COLO668 (cell line): ENCODE results near the gene HEXIM1.

Experiments used
- DNase-seq: peaks from one replicate; lab custom pipeline; 2025; ENCODE audit not compliant: unreplicated experiment; lab: John Stamatoyannopoulos, UW

HEXIM1 gene, protein sequence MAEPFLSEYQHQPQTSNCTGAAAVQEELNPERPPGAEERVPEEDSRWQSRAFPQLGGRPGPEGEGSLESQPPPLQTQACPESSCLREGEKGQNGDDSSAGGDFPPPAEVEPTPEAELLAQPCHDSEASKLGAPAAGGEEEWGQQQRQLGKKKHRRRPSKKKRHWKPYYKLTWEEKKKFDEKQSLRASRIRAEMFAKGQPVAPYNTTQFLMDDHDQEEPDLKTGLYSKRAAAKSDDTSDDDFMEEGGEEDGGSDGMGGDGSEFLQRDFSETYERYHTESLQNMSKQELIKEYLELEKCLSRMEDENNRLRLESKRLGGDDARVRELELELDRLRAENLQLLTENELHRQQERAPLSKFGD

DNA sequence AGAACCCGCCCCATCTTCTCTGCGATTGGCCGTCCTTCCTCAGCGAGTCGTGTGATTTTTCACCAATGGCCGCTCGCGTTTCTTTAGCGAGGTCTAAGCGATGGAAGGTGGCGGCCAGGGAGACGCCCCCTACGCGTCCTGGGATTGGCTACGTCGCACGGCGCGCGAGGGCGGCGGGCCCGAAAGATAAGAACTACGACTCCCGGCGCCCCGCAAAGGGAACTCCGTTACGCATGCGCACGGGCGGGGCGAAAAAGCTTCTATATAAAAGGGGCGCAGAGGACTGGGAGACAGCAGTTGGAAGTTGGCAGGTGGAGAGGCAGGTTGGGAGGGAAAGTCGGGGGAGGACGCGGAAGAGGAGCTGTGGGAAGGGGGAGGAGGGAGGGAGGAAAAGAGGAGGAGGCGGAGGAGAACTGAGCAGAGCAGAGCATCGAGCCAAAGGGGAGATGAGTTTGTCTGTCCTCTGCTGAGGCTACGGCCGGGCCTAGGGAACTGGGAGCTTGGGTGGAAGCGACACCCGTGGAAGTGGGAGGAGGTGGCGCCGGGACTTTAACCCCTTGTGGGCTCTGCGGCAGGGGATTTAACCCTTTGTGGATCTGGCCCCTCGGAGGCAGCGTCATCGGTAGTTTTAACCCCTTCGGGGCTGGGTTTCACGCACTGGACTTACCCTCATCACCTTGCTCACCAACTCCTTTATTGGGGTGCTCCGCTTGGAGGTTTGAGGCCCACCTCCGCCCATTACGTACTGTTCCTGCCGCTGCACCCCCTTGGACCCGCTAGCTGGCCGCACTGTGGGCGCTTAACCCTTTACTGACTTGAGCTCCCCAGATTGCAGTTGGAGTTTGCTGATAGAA is at the start of gene HEXIM1:
Gene HEXIM1, plus strand, starts transcription at position 293 of the 854 bp plus-strand sequence. CDS start 716 bp downstream, outside the sequence.
- peak; percentile 97 for DNase-seq

DNA sequence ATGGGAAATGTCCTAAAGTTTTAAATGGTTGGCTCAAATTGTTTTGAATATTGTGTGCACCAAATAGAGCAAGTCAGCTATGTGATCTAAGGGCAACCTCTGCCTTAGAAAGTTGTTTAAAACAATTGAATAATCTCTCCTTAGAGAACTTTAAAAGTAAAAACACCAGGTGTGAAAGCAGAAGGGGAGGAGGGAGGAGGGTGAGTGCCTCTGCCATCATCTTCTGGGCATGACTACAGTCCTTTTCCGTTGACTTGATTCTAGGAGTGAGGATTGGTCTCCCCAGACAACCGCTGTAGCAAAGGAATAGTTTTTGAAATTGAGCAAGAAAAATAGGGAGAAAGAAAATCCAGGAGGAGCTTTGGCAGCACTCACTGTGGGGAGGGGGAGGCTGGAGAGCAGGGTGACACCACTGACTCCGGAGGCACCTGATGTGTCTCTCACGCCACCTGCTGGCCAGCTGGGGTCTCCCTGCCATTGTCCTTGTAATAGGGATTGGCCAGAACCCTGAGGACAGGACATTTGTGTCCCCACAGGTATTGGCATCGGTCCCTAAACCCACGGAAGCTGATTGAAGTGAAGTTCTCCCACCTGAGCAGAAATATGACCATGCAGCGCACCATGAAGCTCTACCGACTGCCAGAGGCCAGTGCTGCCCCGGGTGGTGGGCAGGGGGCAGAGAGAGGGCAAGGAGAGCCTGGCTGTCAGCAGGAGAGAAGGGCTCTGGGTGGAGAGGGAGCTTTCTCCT is 49.2 kb upstream of the HEXIM1 start:
- DNase-seq, result peak; percentile 75

DNA sequence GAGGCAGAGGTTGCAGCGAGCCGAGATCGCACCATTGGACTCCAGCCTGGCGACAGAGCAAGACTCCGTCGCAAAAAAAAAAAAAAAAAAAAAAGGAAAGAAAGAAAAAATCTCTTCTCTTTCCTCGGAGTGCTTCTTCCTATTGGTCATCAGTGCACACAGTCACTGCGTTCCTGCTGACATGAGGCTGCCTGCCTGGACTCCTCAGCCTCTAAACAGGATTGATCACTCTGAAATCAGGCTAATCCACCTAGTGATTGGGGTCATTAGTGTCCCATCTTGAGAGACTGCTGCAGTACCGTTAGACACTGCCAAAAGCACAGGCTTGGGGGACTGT is 46.8 kb upstream of the HEXIM1 start:
- DNase-seq, result no peak

DNA sequence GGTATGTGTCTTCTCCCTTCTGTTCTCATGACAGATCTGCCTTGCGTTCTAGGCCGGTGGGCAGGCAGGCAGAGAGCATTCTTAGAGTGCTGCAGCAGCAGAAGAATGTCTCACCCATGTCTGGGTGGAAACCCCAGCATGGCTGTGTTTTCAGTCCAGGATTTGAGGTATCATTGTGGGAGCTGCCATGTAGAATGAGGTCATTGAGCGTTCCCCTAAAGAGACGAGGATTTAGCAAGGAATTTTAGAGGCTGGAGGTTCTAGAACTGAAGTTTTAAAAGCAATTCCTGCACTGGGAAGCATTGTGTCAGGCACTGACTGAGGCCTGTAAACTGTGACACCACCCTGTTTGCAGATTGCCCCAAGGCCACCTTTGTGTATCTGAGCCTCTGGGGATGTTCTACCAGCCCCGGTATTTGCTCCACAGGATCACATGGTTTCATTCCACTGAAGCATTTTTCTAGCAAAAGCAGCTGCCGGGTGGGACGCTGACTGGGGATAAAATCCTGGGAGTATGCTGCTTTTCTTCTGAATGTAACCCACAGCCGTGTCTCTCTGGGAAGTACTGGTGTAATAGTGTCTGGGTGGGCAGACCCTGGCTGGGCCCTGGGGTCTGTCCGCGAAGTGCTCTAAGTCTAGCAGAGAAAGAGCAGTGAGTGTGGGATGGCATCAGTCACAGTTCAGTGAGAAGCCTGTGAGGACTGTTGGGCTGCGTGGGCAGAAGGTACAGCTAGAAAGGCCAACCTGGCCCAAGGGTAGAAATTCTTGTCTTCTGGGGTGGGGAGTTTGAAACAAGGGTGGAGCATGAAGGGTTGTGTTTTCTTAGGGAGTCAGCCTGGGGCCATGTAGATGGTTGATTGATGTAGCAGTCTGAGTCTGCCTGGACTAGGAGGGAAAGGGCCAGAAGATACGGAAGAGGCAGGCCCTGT is 46.1 kb upstream of the HEXIM1 start:
- no peak for DNase-seq

DNA sequence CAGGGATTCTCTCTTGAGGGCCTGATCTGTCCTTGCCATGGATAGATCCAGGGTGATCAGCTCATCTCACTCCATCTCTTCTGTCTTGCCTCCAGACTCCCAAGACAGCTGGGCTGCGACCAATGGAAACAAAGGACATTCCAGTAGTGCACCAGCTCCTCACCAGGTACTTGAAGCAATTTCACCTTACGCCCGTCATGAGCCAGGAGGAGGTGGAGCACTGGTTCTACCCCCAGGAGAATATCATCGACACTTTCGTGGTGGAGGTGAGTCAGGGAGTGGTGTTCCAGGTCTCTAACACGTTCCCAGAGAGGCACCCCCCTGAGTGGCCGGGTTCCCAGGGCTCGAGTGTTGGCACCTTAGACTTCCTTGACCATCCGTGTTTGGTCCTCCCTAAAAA is 45.4 kb upstream of the HEXIM1 start:
- DNase-seq, result no peak

DNA sequence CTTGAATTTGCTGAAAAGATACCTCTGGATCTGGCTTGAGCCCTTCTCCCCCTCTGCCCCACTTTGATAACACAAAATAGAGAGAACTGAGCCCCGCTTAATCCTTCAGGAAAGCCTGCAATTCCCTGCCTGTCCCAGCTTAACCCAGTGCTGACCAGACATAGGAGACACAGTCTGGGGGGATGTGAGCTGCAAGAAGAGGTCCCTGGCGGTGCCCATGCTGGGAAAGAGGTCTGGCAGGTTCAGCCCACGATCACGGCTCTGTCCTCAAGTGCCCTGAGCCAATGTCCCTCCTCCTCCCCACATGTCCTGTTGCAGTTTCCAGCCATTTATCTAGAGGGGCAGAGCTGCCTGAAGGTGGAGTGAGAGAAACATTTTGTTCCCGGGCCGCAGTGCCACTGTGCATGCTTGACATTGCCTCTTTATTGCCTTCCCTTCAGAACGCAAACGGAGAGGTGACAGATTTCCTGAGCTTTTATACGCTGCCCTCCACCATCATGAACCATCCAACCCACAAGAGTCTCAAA is 44.9 kb upstream of the HEXIM1 start:
- no peak for DNase-seq

DNA sequence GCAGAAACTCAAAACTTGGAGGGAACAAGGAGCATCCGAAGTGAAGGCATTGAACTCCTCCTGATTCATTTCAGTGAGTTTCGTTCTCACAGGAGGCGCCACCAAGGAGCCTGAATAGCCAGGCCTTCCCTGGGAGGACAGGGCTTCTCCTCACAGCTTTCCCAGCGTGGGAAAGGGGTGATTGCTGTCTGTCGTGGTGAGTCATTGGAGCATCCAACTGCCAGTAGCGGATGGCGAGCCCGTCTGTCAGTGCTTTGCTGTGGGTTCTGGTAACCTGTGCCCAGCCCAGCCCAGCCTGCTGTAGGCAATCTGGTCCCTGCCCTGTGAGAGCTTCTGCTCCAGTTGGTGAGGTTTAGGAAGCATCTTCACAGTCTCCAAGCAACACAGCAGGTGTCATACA is 44.2 kb upstream of the HEXIM1 start:
- no peak for DNase-seq

DNA sequence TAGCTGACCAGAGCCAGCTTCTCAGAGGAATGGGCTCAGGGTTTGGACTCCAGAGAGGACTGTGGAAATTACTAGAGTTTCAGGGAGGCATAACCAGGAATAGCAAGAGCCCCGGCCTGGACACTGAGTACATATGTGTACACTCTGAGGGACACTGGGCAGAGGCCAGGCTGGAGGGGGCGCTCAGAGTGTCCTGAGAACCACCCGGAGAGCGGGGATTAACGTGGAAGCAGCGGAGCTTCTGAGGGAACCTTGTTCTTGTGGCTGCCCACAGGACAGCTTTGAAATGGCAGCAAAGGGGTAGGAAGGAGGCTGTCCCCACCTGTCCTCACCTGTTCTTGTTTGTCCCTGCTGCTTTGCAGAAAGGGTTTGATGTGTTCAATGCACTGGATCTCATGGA is 43.8 kb upstream of the HEXIM1 start:
- DNase-seq, result no peak

DNA sequence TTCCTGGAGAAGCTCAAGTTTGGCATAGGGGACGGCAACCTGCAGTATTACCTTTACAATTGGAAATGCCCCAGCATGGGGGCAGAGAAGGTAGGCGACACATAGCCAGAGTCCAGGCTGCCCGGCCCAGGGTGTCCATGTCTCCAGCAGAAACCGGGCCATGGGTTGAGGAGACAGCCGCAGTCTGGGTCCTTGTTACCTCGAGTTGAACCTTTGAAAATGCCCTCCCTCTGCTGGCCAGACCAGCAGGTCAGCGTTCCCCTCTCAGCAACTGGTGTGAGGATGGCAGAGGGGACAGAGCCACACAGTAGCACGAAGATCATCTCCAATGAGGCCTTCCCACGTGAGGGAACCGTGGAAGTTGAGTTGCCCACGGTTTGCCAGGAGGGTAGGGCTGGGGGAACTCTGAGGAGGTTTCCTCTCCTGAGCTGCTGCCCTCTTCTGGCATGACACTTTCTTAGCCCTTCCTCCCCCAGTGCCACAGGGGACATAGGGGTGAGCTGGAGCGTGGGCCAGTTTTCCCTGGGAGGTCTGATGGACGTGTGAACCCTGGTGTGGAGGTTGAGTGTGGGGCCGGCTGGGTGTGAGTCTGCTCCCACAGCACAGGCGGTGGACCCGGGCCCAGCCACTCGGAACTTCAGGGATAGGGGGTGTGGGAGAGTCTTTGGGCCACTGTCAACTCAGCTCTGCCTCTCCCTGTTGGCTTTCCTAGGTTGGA is 43.2 kb upstream of the HEXIM1 start:
- no peak for DNase-seq

DNA sequence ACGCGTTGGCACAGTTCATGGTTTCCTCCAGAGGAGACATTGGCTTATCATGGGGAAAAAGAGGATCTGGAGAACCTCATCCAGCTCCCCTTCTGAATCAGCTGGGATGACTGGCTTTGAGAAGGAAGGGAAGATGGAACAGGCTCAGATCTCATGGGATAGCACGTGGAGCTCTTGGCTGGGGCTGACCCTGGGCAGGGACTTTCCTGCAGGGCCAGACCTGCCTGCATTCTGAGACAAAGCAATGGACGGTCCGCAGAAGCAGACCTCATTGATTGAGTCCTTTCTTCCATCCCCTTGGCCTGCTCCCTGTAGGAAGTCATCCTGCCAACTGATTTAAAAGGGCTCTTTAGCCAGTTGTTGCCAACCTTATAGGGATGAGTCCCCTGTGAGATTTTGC is 42.2 kb upstream of the HEXIM1 start:
- no peak for DNase-seq

DNA sequence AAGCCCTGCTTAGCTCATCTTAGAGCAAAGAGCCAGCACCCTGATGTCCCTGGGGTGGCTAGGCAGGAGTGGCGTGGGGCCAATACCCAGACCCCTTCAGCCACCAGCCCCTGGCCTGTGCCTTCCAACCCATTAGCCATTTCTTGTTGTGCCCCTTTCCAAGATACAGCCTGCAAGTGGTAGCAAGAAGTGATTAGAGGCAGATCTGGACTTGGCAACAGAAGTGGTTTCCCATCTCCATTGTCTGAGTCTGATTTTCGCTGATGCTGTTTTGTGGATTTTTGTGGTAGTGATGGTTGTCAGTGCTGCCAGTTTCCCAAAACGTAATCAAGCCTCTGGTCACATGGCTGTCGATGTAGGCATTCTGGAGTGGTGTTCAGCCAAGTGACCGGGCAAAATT is 41.7 kb upstream of the HEXIM1 start:
- no peak for DNase-seq

DNA sequence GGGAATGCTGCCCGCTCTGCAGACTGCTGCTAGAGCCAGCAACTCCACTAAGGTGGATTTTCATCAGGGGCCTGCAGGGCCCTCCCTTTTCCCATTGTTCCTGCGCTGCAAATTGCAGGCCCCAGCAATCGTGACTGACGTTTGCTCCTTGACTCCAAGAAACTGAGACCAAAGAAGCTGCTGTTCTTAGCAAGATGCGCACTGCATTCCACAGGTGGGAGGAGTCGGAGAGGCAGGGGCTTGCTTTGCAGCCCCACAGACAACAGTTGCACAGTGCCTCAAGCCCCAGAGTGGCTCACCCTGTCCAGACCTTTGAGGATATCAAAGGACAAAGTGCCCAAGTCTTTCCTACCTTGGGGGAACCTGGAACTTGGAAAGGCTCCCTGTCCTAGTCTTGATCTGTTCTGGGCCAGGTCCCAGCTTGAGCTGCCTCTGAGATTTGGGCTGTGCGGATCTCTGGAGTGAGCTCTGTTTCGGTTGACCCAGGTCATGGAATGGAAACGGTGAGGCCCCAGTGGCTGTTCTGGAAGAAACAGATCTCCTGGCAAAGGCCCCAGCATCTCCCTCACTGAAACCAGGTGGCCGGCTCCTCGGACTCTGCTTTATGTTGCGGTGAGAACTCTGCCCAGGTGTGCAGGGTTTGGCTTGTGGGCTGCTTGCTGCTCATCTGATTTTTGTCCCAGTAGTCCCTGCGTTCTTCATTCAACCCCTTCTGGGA is 40.8 kb upstream of the HEXIM1 start:
- DNase-seq, result no peak

DNA sequence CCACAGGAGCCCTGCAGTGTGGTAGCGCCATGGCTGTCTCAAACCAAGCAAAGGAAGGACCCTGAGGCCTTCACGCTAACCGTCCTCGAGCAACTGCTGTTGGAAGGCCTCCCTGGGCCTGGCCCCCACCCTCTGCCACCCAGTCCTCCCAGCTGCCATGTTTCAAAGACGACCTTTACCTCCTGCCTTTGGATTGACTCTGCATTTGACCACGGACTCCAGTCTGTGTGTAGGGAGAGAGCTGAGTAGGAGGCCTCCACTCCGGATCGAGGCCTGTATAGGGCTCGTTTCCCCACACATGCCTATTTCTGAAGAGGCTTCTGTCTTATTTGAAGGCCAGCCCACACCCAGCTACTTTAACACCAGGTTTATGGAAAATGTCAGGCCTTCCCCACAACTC is 40.2 kb upstream of the HEXIM1 start:
- no peak for DNase-seq

DNA sequence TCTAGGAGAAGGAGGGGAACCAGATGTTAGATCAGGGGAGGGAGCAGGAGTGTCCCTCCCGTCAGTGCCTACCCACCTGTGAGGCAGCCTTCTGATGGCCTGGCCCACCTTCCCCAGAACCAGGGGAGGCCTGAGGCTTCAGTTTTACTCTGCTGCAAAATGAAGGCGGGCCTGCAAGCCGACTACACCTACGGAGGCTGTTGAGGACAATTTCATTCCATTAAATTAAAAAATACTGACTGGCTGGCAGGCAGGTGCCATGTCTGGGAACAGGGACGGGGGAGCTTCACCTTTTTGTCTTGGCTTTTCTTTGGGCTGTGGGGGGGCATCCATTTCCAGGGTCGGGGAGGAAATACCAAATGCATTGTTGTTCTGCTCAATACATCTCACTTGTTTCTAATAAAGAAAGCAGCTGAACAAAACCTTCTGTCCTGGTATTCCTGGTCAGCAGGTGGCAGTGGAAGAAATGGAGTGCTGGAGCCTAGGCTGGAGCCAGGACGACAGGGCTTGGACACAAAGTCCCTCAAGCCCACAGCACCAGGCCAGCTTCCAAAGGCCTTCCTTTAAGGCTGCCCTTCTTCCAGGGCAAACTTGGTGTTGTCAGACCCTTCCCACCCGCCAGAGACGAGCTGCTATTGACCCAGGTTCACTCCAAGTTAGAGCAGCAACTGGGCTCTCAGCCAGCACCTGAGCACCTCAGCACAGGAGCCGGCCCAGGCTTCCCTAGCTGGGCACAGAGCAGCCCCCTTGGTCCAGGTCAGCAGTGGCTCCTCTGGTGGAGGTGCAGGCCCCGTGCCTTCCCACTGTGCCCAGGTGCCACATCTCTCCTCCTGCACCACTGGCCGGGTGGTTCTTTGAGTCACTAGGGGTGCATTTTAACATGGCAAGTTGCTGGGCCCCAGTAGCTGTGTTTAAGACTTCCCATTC is 39.4 kb upstream of the HEXIM1 start:
- DNase-seq, result no peak

DNA sequence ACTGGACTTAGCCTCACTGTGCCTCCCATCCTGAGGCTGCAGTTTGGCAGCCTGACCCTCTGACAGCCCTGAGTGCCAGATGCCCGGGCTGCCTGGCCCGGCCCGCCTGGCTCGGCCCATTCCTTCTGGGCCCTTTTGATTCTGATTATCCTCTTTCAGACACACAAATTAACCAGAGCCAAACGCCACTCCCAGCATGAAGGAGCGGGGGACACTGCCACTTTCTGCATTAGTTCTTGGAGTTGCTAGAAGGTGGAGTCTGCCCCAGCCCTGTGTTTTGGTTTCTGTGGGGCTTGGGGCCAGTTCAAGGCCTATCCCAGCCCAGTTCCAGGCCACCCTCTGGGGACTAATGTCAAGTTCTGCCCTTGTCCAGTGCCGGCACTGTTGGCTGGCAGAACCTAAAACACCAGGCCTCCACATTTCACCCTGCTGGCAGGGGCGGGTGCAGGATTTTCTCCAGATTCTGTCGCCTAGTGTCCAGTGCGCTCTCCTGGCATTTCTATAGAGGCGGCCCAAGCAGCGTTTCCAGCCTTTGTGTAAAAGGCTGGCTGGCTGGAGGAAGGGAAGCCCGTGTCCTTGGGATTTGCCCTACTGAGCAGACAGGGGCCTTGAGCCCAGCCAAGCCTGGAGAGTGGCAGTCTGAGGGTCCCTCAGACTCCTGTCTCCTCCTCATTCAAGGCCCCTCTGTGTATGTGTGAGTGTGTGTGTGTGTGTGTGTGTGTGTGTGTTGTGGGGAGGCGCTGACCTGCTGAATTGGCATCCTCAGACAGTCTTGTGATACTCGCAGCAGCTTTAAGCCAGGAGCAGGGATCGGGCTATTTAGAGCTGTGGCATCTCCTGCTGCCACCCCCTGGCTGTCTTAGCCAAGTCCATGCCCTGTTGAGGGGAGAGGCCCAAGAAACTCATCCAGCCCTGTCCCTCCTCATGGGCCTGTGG is 37.3 kb upstream of the HEXIM1 start:
- DNase-seq, result no peak

DNA sequence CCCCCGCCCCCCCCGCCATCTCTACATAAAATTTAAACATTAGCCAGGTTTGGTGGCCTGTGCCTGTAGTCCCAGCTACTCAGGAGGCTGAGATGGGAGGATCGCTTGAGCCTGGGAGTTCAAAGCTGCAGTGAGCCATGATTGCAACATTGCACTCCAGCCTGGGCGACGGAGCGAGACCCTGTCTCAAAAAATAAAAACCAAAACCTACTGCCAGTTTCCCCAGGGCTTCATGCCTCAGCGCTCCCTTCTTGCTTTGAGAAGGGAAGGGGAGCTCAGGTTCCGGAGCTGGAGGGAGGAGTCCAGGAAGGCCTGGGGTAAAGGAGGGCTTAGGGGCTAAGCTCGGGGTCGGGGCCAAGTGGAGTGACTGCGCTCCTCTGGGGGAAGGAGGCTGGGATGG is 36.4 kb upstream of the HEXIM1 start:
- DNase-seq, result no peak
